Measurements from ENCODE around the gene YWHAB.
"Not testable (repeated sequence)": the region's sequence is repeated elsewhere in the genome, so short reads cannot be mapped to it uniquely, and the experiment has no call there.

The YWHAB gene

DNA sequence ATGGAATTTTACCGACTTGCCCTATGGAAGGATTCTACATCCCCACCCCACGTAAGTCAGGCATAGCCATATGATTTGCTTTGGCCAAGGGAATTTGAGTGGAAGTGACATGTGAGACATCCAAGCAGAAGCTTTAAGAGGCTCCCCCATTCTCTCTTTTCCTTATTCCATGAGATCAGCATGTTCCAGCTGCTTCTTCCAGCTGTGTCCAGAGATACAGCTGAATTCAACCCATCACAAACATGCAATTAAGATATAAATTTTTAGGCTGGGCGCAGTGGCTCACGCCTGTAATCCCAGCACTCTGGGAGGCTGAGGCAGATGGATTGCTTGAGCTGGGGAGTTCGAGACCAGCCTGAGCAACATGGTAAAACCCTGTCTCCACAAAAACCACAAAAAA is 16.0 kb upstream of the YWHAB start:
- no peak for DNase-seq

DNA sequence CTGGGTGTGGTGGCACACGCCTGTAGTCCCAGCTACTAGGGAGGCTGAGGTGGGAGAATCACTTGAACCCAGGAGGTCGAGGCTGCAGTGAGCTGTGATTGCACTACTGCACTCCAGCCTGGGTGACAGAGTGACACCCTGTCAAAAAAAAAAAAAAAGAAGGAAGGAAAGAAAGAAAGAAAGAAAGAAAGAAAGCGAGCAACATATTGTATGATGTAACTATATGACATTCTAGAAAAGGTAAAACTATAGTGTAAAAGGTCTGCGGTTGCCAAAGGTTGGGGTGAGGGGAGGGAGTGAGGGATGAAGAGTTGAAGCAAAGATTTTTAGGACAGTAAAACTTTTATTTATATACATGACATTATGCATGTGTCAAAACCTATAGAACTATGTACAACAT is 3.1 kb upstream of the YWHAB start:
- DNase-seq: not testable (repeated sequence)

DNA sequence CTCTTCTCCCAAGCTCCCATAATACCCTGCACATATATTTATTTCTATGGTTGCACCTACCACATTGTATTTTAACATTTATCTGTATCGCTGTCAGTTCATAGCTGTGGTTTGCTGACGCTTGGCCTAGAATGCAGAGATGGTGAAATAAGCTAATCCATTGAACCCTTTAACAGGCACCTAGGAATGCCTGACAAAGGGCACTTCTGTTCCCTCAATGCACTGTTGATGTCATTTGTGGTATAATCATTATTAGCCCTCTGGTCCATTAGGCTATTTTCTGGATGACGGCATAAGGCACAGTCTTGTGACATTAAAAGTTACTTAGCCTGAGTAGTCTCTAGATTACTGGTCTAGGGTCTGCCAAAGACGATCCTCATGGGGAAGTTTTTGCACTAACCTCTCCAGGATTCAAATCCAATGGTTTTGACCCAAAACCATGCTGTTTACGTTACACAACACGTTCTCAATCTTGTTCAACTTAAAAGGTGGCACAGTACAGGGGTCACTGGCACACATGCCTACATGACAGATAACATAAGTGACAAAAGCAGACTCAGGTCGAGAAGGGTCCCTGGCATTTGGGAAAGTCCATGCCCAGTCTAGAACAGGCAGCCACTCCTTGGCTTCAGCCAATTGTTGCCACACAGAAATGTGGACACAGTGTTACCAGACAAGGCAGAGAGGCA is 2.1 kb upstream of the YWHAB start:
- DNase-seq: no peak

- no peak for DNase-seq
Observed at GRCh38 chr20:44884907-44885391, 556 bp upstream of the YWHAB start.

- DNase-seq: no peak
Observed at GRCh38 chr20:44886266-44886651, 754 bp downstream of the YWHAB start.

- DNase-seq: no peak
Observed at GRCh38 chr20:44886828-44887227, 1.3 kb downstream of the YWHAB start.

DNA sequence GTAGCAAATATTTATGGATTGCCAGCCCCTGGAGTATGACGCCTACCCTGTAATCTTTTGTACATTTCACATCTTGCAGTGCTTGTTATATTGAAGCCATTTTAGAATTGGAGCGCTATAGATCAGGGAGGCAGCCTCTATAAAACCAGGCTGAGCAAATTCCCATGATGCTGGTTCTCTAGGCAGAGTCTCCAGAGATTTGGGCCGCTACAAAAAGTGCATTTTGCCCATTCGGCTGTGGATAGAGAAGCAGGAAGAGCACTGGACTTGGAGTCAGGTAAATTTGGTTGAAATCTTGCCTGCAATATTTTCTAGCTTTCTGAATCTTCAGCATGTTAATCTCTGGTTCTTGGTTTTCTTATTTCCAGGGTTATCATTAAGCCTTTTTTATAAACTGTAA is 2.0 kb downstream of the YWHAB start:
- no peak for DNase-seq

- DNase-seq: no peak
Observed at GRCh38 chr20:44888226-44889103, 3.0 kb downstream of the YWHAB start.

DNA sequence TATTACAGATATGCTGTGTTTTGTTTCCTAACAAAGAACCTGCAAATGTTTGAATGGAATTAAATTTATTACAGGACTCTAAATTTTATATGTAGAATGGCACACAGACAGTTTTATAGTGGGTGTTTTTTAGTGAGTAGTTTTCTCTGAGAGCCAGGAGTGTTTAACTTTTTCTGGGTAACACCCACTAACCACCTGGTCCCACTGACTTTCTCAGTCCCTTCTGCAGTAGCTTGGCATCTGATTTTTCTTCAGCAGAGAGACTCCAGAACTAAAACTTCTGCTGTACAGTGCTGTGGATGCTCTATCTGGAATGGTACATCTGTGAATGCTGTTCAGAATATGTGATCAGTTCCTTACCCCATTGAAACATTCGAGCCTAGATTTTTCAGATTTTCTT is 6.3 kb downstream of the YWHAB start:
- DNase-seq: no peak

DNA sequence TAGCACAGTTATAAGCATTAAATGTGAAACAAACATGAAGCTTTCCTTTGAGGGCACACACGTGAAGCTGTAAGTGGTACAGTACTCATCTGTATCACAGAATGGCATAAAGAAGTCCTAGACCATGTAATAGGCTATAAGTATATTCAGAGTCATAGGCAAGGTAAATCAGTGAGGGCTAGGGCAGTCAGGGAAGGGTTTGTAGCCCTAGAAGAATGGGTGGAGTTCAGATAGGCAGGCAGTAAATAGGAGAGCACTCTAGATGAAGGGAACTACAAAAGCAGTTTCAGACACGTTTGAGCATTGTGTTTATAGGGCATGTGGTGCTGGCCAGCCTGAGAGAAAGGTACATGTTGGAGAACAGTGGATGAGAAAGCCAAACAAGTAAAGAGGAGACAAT is 9.5 kb downstream of the YWHAB start:
- no peak for DNase-seq

GRCh38 chr20:44896583-44896982 is 11.1 kb downstream of the YWHAB start:
- DNase-seq: no peak

- no peak for DNase-seq
Observed at GRCh38 chr20:44897133-44897532, 11.6 kb downstream of the YWHAB start.

DNA sequence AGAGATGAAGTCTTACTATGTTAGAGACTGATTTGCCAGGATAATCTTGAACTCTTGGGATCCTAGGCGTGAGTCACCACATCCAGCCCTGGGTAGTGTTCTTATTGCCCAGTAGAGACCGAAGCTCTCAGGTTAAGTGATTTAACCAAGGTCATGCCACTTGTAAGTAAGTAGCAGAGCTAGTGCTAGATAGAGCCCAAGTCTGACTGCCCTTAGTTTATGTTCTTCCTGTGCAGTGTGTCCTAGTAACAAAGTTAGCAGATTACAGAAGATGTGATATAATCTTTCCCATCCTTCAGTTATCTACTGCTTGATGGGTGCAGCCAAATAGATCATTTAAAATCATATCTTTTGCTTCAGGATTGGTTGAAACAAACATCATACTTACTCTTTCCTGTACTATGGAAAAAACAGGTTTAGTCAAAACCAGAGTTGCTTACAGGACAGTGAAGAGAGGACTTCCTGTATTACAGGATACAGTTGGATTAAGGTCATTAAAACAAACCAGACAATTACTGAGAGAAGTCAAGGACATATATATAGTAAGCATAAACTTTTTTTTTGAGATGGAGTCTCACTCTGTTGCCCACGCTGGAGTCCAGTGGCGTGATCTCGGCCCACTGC is 14.8 kb downstream of the YWHAB start:
- DNase-seq: no peak

- no peak for DNase-seq
Observed at GRCh38 chr20:44901974-44902373, 16.5 kb downstream of the YWHAB start.

- DNase-seq: no peak
Observed at GRCh38 chr20:44904377-44904776, 18.9 kb downstream of the YWHAB start.

DNA sequence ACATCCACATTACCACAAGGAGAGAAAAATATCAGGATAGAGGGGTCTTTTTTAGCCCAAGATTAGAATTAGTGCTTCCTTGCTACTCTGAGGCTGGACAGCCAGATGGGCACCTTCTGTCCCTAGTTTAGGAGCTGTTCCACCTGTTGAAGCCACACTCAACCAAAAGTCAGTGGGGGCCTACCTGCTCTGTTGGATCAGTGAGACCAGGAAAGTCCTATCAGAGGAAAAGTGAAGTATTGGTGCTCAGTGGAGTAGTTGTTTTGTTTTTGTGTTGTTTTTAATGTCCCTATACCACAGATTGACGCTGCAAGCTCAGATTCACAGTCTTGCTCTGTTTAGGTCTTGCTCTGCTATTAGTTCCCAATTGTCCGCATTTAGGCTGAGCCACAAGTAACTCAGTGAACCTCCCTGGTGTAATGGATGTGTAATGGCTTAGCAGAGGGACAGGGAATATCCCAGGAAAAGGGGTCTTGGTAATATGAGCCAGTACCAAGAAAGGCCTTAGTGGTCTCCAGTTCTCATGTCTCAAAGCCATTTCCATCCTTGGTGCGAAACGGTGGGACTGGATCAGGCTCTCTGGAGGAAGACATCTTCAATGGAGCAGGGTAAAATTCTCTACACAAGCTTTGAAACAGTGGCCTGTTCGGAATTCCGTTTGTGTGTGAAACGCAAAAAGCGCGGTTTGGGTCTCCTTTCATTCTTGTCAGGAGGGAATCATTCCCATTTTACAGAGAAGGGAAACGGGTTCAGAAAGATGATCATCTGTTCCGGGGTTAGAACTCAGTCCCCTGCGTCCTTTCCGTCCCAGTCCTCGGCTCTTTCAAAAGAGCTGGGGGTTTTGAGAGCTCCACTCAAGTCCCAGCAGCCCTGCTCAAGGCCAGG is 23.7 kb downstream of the YWHAB start:
- no peak for DNase-seq

DNA sequence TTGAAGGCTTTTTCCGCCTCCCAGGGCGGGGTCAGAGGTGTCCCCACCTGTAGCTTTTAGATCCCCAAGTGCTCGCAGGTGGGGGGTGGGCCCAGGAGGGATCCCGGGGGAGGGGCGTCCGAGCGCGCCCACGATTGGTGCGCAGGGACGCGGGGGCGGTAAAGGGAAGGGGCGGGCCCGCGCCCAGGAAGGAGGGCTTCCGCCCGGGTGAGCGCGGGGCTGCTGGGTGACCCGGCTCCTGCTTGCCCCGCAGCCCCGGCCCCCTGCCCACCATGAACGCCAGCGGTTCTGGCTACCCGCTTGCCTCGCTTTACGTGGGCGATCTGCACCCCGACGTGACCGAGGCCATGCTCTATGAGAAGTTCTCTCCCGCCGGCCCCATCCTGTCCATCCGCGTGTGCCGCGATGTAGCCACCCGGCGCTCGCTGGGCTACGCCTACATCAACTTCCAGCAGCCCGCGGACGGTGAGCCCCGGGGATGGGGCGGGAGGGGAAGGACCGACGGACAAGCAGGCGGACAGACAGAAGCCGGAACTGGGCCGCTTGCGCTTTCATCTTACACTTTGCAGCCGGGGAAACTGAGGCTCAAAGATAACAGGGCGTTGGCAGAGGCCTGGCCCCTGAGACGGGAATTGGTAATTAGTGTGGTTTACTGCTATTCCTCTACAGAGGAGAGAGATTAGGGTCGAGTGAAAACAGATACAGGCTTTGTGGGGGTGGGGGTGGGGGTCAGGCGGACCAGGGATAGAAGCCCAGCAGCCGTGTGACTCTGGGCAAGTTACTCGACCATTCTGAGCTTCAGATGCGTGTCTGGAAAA is 24.6 kb downstream of the YWHAB start, which contains the start of gene PABPC1L:
PABPC1L (plus strand) TSS at position 189 of the 818 bp plus-strand sequence; CDS start at position 273, 84 bp downstream.
- peak; percentile 67 for DNase-seq

DNA sequence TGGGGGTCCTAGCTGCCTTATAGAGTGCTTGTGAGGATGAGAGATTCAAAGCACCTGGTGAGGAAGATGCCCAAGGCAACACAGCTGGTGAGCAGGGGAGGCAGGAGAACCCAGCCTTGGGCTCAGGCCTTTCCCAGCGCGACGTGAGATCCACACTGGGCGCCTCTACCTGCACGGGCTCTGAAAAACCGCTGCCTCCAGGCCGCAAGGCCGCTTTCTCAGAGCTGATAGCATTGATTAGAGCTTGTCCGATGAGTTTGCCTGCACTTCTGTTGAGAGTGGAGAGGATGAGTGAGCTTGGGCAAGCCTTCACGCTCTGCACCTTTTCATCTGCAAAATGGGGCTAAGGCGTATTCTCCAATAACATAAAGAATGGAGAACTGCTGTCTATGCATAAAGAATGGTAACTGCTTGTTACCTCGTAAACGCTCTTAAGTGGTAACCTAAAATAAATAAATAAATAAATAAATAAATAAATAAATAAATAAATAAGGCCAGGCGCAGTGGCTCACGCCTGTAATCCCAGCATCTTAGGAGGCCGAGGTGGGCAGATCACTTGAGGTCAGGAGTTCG is 25.3 kb downstream of the YWHAB start:
- no peak for DNase-seq

- peak; percentile 27 for DNase-seq
Observed at GRCh38 chr20:44911264-44911921, 25.9 kb downstream of the YWHAB start.

GRCh38 chr20:44912189-44912588 is 26.7 kb downstream of the YWHAB start:
- DNase-seq: no peak

- no peak for DNase-seq
Observed at GRCh38 chr20:44914924-44915323, 29.4 kb downstream of the YWHAB start.

All from activated CD4-positive, alpha-beta T cell treated with anti-CD3 and anti-CD28 coated beads for 1 hour (primary cell).